Effector memory CD8-positive, alpha-beta T cell (primary cell): ENCODE data around the gene PARD6B.
"Not testable (repeated sequence)": the region's sequence is repeated elsewhere in the genome, so short reads cannot be mapped to it uniquely, and the experiment has no call there.

Source experiments
- ATAC-seq: fragments of 150-1000 bp; cut with Tn5 transposase; replicated peaks from 2 replicates; pipeline ENCODE4 v1.10.0; 2021; ENCODE audit warnings: mild to moderate bottlenecking, moderate library complexity
- DNase-seq, 3 experiments: peaks; one replicate each; pipeline ENCODE4 v3.0.0; 2021
- H3K27ac Mint-ChIP-seq, 2 donors: one replicate each; pipeline ENCODE4 v1.8.0; 2022; ENCODE audit warnings: mild to moderate bottlenecking in 2 of 2, mixed read lengths in 2 of 2, moderate library complexity in 2 of 2
- H3K27me3 Mint-ChIP-seq, 2 donors: one replicate each; pipeline ENCODE4 v1.8.0; 2022; ENCODE audit warnings: mixed read lengths in 2 of 2
- H3K36me3 Mint-ChIP-seq: one replicate; pipeline ENCODE4 v1.8.0; 2022; ENCODE audit warnings: mild to moderate bottlenecking, moderate library complexity, mixed read lengths; ENCODE audit not compliant: insufficient read depth
- H3K4me1 Mint-ChIP-seq, 2 donors: one replicate each; pipeline ENCODE4 v1.8.0; 2022; ENCODE audit warnings: low read depth in 2 of 2, mixed read lengths in 2 of 2
- H3K4me3 Mint-ChIP-seq, 2 donors: one replicate each; pipeline ENCODE4 v1.8.0; 2022; ENCODE audit warnings: mild to moderate bottlenecking in 2 of 2, mixed read lengths in 2 of 2, moderate library complexity in 2 of 2
- H3K9me3 Mint-ChIP-seq, 2 donors: one replicate each; pipeline ENCODE4 v1.8.0; 2022; ENCODE audit warnings: mixed read lengths in 2 of 2

The PARD6B gene

DNA sequence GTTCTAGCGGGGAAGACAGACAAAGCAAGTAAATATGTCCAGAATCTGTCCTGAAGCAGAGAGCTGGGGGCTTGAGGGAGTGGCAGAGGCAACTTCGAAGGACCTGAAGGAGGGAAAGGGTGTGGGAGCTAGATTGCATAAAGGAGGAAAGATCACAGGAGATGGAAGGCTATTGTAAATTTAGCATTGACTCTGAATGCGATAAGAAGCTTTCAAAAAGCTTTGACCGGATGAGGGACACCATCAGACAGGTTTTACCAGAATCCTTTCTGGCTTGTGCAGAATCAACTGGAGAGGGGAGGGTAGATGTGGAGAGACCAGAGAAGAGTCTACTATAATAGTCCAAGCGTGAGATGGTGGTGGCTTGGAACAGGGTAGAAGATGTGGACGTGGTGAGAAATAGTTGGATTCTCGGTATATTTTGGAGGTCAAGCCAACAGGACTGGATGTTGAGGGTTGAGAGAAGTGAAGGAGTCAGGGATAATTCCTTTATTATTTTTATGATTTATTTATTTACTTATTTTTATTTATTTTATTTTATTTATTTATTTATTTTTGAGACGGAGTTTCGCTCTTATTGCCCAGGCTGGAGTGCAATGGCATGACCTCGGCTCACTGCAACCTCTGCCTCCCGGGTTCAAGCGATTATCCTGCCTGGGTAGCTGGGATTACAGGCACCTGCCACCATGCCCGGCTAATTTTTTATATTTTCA, 20.1 kb upstream of the PARD6B start:
- Mint-ChIP-seq H3K36me3 (no peaks in the 10 kb centered on the region), H3K9me3 (no peaks in the 10 kb centered on the region), H3K27me3 (peaks cover 44 to 45% of the 10 kb centered on the region in 2 donors), H3K4me3 (no peak overlapping the region), H3K27ac (no peak overlapping the region), H3K4me1 (no peaks in the 10 kb centered on the region)
- DNase-seq, result no peak
- ATAC-seq, result no peak

DNA sequence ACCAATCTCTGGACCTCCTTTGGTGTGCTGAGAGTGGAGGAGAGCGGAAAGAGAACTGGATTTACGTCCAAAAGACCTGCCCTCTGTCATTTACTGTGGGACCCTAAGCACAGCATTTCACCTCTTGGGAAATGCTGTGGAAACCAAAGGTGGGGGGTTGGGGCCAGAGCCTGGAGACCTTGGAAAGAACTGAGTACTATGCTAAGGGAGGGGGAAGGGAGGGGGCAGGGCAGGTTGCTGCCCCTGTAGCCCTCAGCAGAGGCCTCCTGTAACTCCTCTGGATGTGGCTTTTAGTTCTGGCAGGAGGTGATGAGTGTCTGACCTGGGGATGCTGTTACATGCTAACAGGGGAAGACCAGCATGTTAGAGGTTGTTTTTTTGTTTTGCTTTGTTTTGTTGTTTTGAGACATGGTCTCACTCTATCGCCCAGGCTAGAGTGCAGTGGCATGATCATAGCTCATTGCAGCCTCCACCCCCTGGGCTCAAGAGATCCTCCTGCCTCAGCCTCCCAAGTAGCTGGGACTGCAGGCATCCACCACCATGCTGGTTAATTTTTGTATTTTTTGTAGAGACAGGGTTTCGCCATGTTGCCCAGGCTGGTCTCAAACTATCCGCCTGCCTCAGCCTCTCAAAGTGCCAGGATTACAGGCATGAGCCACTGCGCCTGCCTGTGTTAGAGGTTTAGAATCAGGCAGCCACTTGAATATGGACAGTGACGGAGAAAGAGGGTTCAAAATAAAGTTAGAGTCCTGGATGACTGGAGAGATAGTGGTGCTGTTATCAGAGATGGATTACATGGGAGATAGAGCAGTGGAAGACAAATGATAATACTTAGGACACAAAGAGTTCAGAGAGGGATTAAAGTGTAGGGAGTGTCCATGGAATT, 18.4 kb upstream of the PARD6B start:
- DNase-seq, result no peak
- Mint-ChIP-seq H3K27me3 (peaks cover 35 to 49% of the 10 kb centered on the region in 2 donors), H3K9me3 (no peaks in the 10 kb centered on the region), H3K4me1 (no peaks in the 10 kb centered on the region), H3K36me3 (no peaks in the 10 kb centered on the region), H3K27ac (no peak overlapping the region), H3K4me3 (no peak overlapping the region)
- no peak for ATAC-seq

DNA sequence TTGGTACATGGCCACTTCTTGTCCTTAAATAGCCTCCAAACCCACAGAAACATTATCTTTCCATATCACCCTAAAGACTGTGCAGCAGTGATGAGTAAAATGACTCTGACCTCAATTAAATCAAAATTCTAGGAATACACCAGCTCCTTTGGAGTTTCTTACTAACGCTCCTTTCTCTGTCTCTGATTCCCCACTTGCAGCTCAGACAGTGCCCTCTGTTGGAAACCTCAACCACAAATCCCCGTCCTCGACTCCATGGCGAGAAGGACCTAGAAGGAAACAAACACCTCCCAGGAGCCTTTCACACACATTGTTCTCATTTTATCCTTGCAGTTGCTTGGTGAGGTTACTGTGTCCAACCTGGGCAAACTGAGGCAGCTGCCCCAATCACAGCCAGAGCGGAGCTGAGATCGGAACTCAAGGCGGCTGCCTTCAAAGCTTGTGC, 17.7 kb upstream of the PARD6B start:
- peaks cover 41 to 54% of the 10 kb centered on the region in 2 donors for H3K27me3 Mint-ChIP-seq
- H3K4me1 Mint-ChIP-seq, result no peaks in the 10 kb centered on the region

DNA sequence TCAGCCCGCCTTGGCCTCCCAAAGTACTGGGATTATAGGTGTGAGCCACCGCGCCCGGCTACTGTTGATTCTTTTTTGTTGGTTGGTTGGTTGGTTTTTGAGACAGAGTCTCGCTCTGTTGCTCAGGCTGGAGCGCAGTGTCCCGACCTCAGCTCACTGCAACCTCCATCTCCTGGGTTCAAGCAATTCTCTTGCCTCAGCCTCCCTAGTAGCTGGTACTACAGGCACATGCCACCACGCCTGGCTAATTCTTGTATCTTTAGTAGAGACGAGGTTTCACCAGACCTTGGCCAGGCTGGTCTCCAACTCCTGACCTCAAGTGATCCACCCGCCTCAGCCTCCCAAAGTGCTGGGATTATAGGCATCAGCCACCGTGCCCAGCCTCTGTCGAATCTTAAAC, 17.0 kb upstream of the PARD6B start:
- ATAC-seq, H3K36me3 Mint-ChIP-seq, H3K4me3 Mint-ChIP-seq, H3K4me1 Mint-ChIP-seq, DNase-seq, H3K27ac Mint-ChIP-seq, H3K9me3 Mint-ChIP-seq: not testable (repeated sequence)
- peaks cover 41 to 54% of the 10 kb centered on the region in 2 donors for H3K27me3 Mint-ChIP-seq

More for the DNA sequence above, 17.7 kb upstream of the PARD6B start:
- DNase-seq (no peak), ATAC-seq (no peak)
- no peaks in the 10 kb centered on the region for H3K9me3 Mint-ChIP-seq
- H3K4me3 Mint-ChIP-seq, result no peak overlapping the region
- no peaks in the 10 kb centered on the region for H3K36me3 Mint-ChIP-seq
- H3K27ac Mint-ChIP-seq, result no peak overlapping the region

DNA sequence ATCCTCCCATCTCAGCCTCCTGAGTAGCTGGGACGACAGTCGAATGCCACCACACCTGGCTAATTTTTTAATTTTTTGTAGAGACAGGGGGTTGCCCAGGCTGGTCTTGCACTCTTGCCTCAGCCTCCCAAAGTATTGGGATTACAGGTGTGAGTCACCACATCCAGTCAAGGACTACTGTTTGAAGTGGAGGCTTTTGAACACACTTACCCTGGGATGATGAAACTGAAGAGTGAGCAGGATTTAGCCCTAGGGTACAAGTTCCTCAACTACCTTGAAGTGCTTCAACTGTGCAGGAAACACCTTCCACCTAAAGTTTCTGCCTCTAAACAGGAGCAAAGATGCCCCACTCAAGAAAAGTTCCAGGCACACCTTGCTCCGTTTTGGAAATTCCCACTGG, 15.7 kb upstream of the PARD6B start:
- ATAC-seq (no peak), DNase-seq (no peak)
- Mint-ChIP-seq H3K4me3 (no peak overlapping the region), H3K27me3 (peaks cover 41 to 51% of the 10 kb centered on the region in 2 donors), H3K4me1 (no peaks in the 10 kb centered on the region), H3K36me3 (no peaks in the 10 kb centered on the region), H3K9me3 (no peaks in the 10 kb centered on the region), H3K27ac (no peak overlapping the region)

DNA sequence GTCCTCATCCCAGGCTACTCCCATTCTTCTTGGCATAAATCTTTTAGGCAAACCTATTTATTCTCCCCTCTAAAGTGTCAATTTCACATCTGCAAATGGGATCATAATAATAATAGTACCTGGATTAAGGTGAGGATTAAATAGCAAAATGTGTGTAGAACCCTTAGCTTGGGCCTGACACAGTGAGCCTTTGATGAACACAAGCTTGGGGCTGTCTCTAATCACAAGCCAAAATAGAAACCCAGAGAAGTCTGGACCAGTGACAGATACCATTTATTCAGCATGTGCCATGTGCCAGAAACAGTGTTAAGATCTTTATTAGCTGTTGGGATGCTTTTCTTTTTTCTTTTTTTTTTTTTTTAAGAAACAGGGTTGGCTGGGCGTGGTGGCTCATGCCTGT, 14.9 kb upstream of the PARD6B start:
- Mint-ChIP-seq H3K36me3 (no peaks in the 10 kb centered on the region), H3K4me1 (no peaks in the 10 kb centered on the region), H3K27ac (no peak overlapping the region), H3K27me3 (peaks cover 33 to 43% of the 10 kb centered on the region in 2 donors), H3K9me3 (no peaks in the 10 kb centered on the region), H3K4me3 (no peak overlapping the region)
- no peak for ATAC-seq
- DNase-seq, result no peak

DNA sequence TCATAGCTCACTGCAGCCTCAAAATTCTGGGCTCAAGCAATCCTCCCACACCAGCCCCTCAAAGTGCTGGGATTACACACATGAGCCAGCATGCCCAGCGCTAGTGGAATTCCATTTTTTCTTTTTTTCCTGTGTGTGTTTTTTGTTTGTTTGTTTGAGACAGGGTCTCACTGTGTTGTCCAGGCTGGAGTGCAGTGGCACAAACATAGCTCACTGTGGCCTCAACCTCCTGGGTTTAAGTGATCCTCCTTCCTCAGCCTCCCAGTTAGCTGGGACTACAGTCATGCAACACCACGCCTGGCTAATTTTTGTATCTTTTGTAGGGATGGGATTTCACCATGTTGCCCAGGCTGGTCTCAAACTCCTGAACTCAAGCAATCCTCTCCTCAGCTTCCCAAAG, 14.1 kb upstream of the PARD6B start:
- DNase-seq, result no peak
- Mint-ChIP-seq H3K4me3 (no peak overlapping the region), H3K4me1 (no peaks in the 10 kb centered on the region), H3K9me3 (no peaks in the 10 kb centered on the region), H3K27me3 (peaks cover 27 to 35% of the 10 kb centered on the region in 2 donors), H3K27ac (no peak overlapping the region), H3K36me3 (no peaks in the 10 kb centered on the region)
- ATAC-seq, result no peak

DNA sequence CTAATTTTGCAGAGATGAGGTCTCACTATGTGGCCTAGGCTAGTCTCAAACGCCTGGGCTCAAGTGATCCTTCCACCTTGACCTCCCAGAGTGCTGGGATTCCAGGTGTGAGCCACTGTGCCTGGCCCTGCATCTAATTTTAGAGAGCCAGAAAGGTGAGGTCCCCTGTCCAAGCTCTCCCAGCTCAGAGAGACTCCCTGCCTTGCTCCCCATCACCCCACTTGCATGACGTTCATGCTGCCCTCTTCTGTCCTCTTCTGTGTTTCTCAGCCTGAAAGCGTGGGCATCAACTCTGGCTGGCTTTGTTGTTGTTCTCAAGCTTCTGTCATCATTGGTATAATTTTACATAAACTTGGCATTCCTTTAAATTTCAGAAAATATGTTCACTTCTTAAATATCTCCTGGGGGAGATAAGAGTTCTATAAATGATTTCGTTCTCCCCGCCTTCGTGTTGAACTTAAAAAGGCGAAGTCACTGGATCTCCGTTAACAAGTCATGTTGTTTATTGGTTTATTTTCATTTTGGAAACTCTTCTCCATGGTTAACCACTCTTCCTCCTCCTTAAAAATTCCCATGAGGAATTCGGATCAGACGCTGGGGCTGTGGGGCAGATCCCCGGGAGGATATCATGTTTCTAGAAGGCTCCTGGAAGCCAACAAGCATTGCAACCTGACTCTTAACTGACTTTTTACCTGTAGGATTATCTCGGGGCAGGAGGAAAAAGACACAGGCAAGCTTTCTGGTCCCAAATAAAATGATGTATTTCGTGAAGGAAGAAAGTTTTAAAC, 13.2 kb upstream of the PARD6B start:
- H3K4me1 Mint-ChIP-seq, result no peaks in the 10 kb centered on the region
- no peaks in the 10 kb centered on the region for H3K9me3 Mint-ChIP-seq
- DNase-seq (no peak), ATAC-seq (no peak)
- H3K4me3 Mint-ChIP-seq, result no peak overlapping the region
- peaks cover 19 to 26% of the 10 kb centered on the region in 2 donors for H3K27me3 Mint-ChIP-seq
- no peak overlapping the region for H3K27ac Mint-ChIP-seq
- no peaks in the 10 kb centered on the region for H3K36me3 Mint-ChIP-seq

DNA sequence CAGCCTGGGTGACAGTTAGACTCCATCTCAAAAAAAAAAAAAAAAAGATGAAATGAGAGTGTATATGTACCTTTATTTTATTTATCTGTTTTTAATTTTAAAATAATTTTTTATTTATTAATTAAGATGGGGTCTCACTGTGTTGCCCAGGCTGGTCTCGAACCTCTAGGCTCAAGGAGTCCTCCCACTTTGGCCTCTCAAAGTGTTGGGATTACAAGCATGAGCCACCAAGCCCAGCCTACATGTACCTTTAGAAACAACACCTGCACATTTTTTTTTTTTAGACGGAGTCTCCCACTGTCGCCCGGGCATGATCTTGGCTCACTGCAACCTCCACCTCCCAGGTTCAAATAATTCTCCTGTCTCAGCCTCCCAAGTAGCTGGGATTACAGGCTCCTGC, 12.1 kb upstream of the PARD6B start:
- no peak overlapping the region for H3K4me3 Mint-ChIP-seq
- no peaks in the 10 kb centered on the region for H3K36me3 Mint-ChIP-seq
- DNase-seq, result no peak
- no peak for ATAC-seq
- H3K27ac Mint-ChIP-seq, result no peak overlapping the region
- no peaks in the 10 kb centered on the region for H3K9me3 Mint-ChIP-seq
- H3K4me1 Mint-ChIP-seq, result no peaks in the 10 kb centered on the region
- H3K27me3 Mint-ChIP-seq, result peaks cover 9 to 14% of the 10 kb centered on the region in 2 donors

DNA sequence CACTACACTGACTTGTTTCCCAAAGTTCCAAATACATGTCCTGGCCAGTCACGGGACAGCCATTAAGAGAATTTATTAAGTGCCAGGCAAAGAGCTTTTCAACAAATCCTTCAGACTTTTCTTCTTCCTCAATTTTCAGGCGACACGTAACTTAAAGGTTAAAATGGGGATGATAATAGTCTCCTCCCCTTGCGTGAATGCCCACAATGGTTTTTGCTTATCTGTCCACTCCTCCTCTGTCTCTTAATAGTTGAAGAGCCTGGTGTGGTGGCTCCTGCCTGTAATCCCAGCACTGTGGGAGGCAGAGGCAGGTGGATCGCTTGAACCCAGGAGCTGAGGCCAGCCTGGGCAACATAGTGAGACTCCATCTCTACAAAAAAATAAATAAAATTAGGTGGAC, 11.4 kb upstream of the PARD6B start:
- DNase-seq (no peak), ATAC-seq (no peak)
- Mint-ChIP-seq H3K4me3 (no peak overlapping the region), H3K36me3 (no peaks in the 10 kb centered on the region), H3K4me1 (no peaks in the 10 kb centered on the region), H3K27me3 (peaks cover 9 to 14% of the 10 kb centered on the region in 2 donors), H3K9me3 (no peaks in the 10 kb centered on the region), H3K27ac (no peak overlapping the region)

DNA sequence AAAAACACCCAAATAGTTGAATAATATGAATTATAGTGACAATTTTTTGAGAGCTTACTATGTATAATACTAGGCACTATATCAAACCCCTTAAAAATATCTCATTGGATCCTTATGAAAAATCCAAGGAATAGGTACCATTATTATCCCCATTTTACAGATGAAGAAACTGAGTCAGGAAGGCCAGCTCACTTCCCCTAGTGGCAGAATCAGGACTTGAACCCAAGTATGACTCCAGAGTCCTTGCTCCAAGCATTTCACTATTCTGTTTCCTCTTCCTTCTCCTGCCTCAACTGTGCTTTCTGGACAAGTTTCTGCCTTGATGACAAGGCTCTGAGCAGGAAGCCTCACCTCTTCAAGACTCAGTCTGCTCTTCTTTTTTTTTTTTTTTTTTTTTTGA, 10.8 kb upstream of the PARD6B start:
- H3K36me3 Mint-ChIP-seq, result no peaks in the 10 kb centered on the region
- peaks cover 9 to 14% of the 10 kb centered on the region in 2 donors for H3K27me3 Mint-ChIP-seq
- no peak overlapping the region for H3K27ac Mint-ChIP-seq
- no peaks in the 10 kb centered on the region for H3K9me3 Mint-ChIP-seq
- ATAC-seq (no peak), DNase-seq (no peak)
- H3K4me3 Mint-ChIP-seq, result no peak overlapping the region
- H3K4me1 Mint-ChIP-seq, result no peaks in the 10 kb centered on the region

DNA sequence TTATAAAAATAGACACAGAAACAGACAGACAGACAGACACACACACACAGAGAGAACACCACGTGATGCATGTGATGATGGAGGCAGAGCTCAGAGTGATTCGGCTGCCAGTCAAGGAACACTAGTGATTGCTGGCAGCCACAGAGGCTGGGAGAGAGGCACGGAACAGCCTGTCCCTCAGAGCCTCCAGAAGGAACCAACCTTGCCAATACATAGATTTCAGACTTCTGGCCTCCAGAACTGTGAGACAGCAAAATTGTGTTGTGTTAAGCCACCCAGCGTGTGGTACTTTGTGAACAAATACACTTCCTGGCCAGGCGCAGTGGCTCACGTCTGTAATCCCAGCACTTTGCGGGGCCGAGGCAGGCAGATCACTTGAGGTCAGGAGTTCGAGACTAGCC, 9.5 kb upstream of the PARD6B start:
- Mint-ChIP-seq H3K27me3 (peaks cover 9 to 14% of the 10 kb centered on the region in 2 donors), H3K27ac (no peak overlapping the region), H3K4me1 (no peaks in the 10 kb centered on the region), H3K36me3 (no peaks in the 10 kb centered on the region), H3K4me3 (no peak overlapping the region), H3K9me3 (no peaks in the 10 kb centered on the region)
- no peak for ATAC-seq
- no peak for DNase-seq

DNA sequence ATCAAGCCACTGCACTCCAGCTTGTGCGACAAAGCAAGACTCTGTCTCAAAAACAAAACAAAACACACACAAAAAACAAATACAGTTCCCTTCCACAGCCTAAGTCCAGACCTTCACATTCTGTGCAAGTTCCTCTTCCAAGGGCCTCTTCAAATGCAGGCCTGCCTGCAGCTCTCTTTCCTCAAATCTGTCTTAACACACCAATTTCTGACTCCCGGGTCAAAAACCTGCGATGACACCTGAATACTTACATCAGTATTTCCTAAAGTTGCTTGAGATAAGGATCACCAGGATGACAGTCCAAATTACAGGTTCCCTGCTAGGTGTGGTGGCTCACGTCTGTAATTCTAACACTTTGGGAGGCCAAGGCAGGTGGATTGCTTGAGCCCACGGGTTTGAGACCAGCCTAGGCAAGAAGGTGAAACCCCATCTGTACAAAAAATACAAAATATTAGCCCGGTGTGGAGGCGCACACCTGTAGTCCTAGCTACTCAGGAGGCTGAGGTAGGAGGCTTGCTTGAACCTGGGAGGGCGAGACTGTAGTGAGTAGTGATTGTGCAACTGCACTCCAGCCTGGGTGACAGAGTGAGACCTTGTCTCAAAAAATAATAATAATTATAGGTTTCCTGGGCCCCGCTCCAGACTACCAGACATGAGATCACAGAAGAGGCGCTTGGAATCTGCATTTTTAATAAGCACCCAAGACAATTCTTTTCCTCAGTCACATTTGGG, 8.8 kb upstream of the PARD6B start:
- DNase-seq, result no peak
- Mint-ChIP-seq H3K4me1 (no peaks in the 10 kb centered on the region), H3K4me3 (no peak overlapping the region), H3K36me3 (no peaks in the 10 kb centered on the region), H3K9me3 (no peaks in the 10 kb centered on the region), H3K27me3 (peaks cover 9 to 10% of the 10 kb centered on the region in 2 donors), H3K27ac (no peak overlapping the region)
- no peak for ATAC-seq
